Erythroblast (primary cell): ENCODE results near the gene LRRK2.

Experiments used
- GATA1 ChIP-seq: IDR thresholded peaks from 2 replicates; pipeline ENCODE4 v1.6.1; 2011; ENCODE audit warnings: low read depth, mild to moderate bottlenecking, control low read depth, low read length, moderate library complexity
- POLR2A ChIP-seq: IDR thresholded peaks from 2 replicates; pipeline ENCODE4 v1.6.1; 2011; ENCODE audit warnings: mild to moderate bottlenecking, low read length

- TF ChIP-seq POLR2A = no peak
- TF ChIP-seq GATA1 = no peak
Observed at GRCh38 chr12:40225984-40226602, 1.3 kb downstream of the LRRK2 start.
